Astrocyte of the cerebellum (primary cell): Measurements from ENCODE around the gene BACE2.
"Not testable (repeated sequence)": the region's sequence is repeated elsewhere in the genome, so short reads cannot be mapped to it uniquely, and the experiment has no call there.

Source experiments
- DNase-seq: peaks from one replicate; pipeline ENCODE4 v3.0.0-alpha.2; 2011; ENCODE audit warnings: low read depth
- H3K4me3 ChIP-seq: 2 replicates; pipeline ENCODE4 v1.5.1; 2011; ENCODE audit warnings: mild to moderate bottlenecking, low read depth, low read length, moderate library complexity
- CTCF ChIP-seq: IDR thresholded peaks from 2 replicates; pipeline ENCODE4 v1.5.1; 2012; ENCODE audit warnings: low read length, low read depth, moderate library complexity, mild to moderate bottlenecking; ENCODE audit errors: missing control alignments
- in situ Hi-C: cut with HindIII; loops from 2 replicates; pipeline ENCODE4 v1.10.0; 2017; ENCODE audit warnings: low sequenced_read_pairs

BACE2 gene

GRCh38 chr21:41231060-41231459 lies 63.1 kb downstream of the BACE2 start:
- in situ Hi-C loops, result no loop called here
- TF ChIP-seq CTCF, result no peak
- no peak for DNase-seq
- no peak overlapping the region for H3K4me3 ChIP-seq

- TF ChIP-seq CTCF, result no peak
- no peak overlapping the region for H3K4me3 ChIP-seq
- in situ Hi-C loops, result no loop called here
- DNase-seq, result no peak
Observed at GRCh38 chr21:41232013-41232412, 64.1 kb downstream of the BACE2 start.

- in situ Hi-C loops, result no loop called here
- no peak for DNase-seq
- no peak for TF ChIP-seq CTCF
- no peak overlapping the region for H3K4me3 ChIP-seq
Observed at GRCh38 chr21:41233916-41234315, 66.0 kb downstream of the BACE2 start.

- in situ Hi-C loops, result no loop called here
- no peak overlapping the region for H3K4me3 ChIP-seq
- no peak for TF ChIP-seq CTCF
- DNase-seq, result no peak
Observed at GRCh38 chr21:41234569-41234968, 66.6 kb downstream of the BACE2 start.

- in situ Hi-C loops, result no loop called here
- no peak for TF ChIP-seq CTCF
- H3K4me3 ChIP-seq, result no peak overlapping the region
- no peak for DNase-seq
Observed at GRCh38 chr21:41235201-41235600, 67.2 kb downstream of the BACE2 start.

- DNase-seq, result no peak
- H3K4me3 ChIP-seq, result no peak overlapping the region
- TF ChIP-seq CTCF, result no peak
- in situ Hi-C loops, result no loop called here
Observed at GRCh38 chr21:41236352-41236973, 68.5 kb downstream of the BACE2 start.

- DNase-seq, result peak; percentile 37
- in situ Hi-C loops, H3K4me3 ChIP-seq: not testable (repeated sequence)
Observed at GRCh38 chr21:41238081-41238796, 70.3 kb downstream of the BACE2 start.
